Activated CD8-positive, alpha-beta T cell treated with anti-CD3 and anti-CD28 coated beads for 36 hours (primary cell): Measurements from ENCODE around the gene ABLIM1. TPM values are rescaled to one million over a fixed set of nuclear protein-coding genes. Genes with fewer than 3 reads are reported as not detected.

Experiments used
- ATAC-seq: fragments of 200-7000 bp; cut with Tn5 transposase; one replicate; pipeline ENCODE4 v1.10.0; 2021; ENCODE audit warnings: mild to moderate bottlenecking, moderate library complexity
- CTCF ChIA-PET: fragments of 350-600 bp; sonication (Branson Sonifier 250); formaldehyde crosslinking; loops from one replicate; lab custom pipeline; 2021; ENCODE audit warnings: antibody characterized with exemption; lab: Charles Lee
- POLR2A ChIA-PET: fragments of 350-600 bp; sonication (Branson Sonifier 250); formaldehyde crosslinking; loops from one replicate; lab custom pipeline; 2021; ENCODE audit warnings: antibody characterized with exemption; lab: Charles Lee
- DNase-seq: peaks from one replicate; pipeline ENCODE4 v3.0.0-alpha.2; 2020
- H3K27ac Mint-ChIP-seq: one replicate; pipeline ENCODE4 v1.8.0; 2021; ENCODE audit warnings: mild to moderate bottlenecking, mixed read lengths
- H3K27me3 Mint-ChIP-seq: one replicate; pipeline ENCODE4 v1.8.0; 2021; ENCODE audit warnings: mixed read lengths
- H3K36me3 Mint-ChIP-seq: one replicate; pipeline ENCODE4 v1.8.0; 2021; ENCODE audit warnings: low read depth, mixed read lengths
- H3K4me1 Mint-ChIP-seq: one replicate; pipeline ENCODE4 v1.8.0; 2021; ENCODE audit warnings: low read depth, mixed read lengths
- H3K4me3 Mint-ChIP-seq: one replicate; pipeline ENCODE4 v1.8.0; 2021; ENCODE audit warnings: mild to moderate bottlenecking, moderate library complexity, mixed read lengths
- H3K9me3 Mint-ChIP-seq: one replicate; pipeline ENCODE4 v1.8.0; 2021; ENCODE audit warnings: mixed read lengths
- CTCF ChIP-seq: fragments of 200-600 bp; IDR thresholded peaks from one replicate; pipeline ENCODE4 v1.8.0; 2022; ENCODE audit warnings: antibody characterized with exemption, mild to moderate bottlenecking
- intact Hi-C: fragments of 100-400 bp; cut with micrococcal nuclease; formaldehyde crosslinking; loops from one replicate; pipeline ENCODE4 v1.10.0; 2022
- total RNA-seq, 2 experiments: library from RNA; stranded (reverse); gene quantifications; one replicate each; pipeline ENCODE4 v1.2.3, GENCODE V29; 2021

Gene ABLIM1
- total RNA-seq, 2 experiments from 2014 or later: 148 to 155 TPM

- DNase-seq: no peak
- intact Hi-C loops: no loop called here
- H3K36me3 Mint-ChIP-seq: no peaks in the 10 kb centered on the region
- no peaks in the 10 kb centered on the region for H3K27me3 Mint-ChIP-seq
- ATAC-seq: no peak
- H3K4me1 Mint-ChIP-seq: peaks cover 6% of the 10 kb centered on the region
- CTCF ChIA-PET: interaction anchor here (0.7 to 1.4 kb wide), 2 partner anchors 12 to 127 kb away, joined by 3 read pairs; no protein-coding TSS in a partner anchor
- no peak for TF ChIP-seq CTCF
- no peak overlapping the region for H3K4me3 Mint-ChIP-seq
- no peak overlapping the region for H3K27ac Mint-ChIP-seq
- POLR2A ChIA-PET: no interaction called here
- H3K9me3 Mint-ChIP-seq: no peaks in the 10 kb centered on the region
These were observed 44.7 kb downstream of the ABLIM1 start for GRCh38 chr10:114613237-114613979.

- no peak for ATAC-seq
- H3K4me1 Mint-ChIP-seq: peaks cover 6% of the 10 kb centered on the region
These were observed 46.5 kb downstream of the ABLIM1 start for GRCh38 chr10:114611617-114612016.

DNA sequence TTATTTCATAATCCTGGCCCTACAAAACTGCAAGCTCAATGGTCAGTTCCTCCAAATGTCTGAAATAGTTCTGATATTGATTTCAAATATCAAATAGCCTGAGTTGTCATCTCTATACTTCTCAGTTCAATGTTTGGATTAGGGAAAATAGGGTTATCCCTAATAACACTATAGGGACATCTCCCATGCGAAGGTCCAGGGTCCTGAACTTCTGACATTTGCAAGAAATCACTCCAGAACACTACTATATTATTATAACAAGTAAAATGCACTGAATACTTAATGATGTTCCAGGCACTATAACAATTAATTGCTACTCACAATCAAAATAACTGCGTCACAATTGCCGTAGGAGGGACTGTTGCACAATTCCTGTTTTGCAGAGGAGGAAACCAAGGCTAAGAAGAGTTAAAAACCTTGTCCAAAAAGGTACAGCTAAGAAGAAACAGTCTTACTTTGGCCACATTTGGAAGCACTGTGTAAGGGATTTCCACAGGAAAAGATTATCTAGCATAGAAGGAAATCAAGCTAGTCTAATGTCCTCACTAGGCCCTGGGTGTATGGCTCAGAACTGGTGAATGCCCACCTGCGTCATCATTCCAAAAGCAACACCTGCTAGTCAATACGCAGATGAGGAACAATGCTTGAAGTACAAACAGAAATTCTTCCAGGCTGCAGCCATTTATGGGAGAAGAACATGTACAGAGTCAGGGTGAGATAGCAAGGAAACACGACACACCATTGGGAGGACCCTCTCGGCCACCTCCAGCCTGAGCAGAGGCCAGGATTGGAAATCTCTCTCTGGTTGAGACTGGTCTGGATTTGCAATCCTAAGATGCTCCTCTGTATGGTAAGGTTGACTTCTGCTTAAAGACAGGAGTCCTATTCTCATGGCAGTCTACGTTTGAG lies 48.3 kb downstream of the ABLIM1 start:
- intact Hi-C loops: loop anchor here (1.0 kb wide), 1 partner anchor 22 kb away; no protein-coding TSS in a partner anchor
- no peak overlapping the region for H3K27ac Mint-ChIP-seq
- ChIA-PET POLR2A (no interaction called here), CTCF (interaction anchor here (0.9 kb wide), 1 partner anchor 138 kb away, joined by 3 read pairs; no protein-coding TSS in a partner anchor)
- ATAC-seq (no peak), DNase-seq (no peak)
- H3K36me3 Mint-ChIP-seq: no peaks in the 10 kb centered on the region
- no peak overlapping the region for H3K4me3 Mint-ChIP-seq
- no peaks in the 10 kb centered on the region for H3K9me3 Mint-ChIP-seq
- no peak for TF ChIP-seq CTCF
- H3K4me1 Mint-ChIP-seq: no peaks in the 10 kb centered on the region
- peaks cover 2% of the 10 kb centered on the region for H3K27me3 Mint-ChIP-seq

More at GRCh38 chr10:114611617-114612016, 46.5 kb downstream of the ABLIM1 start:
- POLR2A ChIA-PET: no interaction called here
- Mint-ChIP-seq H3K4me3 (no peak overlapping the region), H3K36me3 (no peaks in the 10 kb centered on the region), H3K27me3 (no peaks in the 10 kb centered on the region), H3K27ac (no peak overlapping the region), H3K9me3 (no peaks in the 10 kb centered on the region)
- DNase-seq: no peak
- intact Hi-C loops: no loop called here
- no peak for TF ChIP-seq CTCF
- CTCF ChIA-PET: no interaction called here

DNA sequence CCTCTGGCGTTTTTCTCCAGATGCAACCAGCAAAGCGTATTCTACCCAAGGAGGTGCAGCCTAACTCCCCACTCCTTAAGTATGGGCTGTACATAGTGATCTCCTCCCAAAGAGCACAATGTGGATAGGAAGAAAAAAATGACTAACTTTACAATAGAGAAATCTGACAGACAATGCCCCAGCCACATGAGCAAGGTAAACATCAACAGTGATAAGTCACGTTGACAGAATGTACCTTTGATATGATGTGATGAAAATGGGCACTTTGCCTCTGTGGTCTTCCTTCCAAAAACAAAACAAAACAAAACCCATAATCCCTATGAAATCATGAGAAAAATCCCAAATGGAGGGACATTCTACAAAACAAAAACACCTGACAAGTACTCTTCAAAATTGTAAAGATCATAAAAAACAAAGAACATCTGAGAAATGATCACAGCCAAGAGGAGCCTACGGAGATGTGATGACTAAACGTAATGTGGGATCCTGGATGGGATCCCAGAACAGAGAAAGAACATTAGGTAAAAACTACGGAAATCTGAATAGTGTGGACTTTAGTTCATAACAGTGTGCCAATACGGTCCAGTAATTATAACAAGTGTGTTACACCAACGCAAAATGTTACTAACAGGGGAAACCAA lies 50.6 kb downstream of the ABLIM1 start:
- Mint-ChIP-seq H3K9me3 (no peaks in the 10 kb centered on the region), H3K27me3 (peaks cover 2% of the 10 kb centered on the region), H3K36me3 (no peaks in the 10 kb centered on the region), H3K4me3 (no peak overlapping the region), H3K4me1 (no peaks in the 10 kb centered on the region), H3K27ac (no peak overlapping the region)
- ChIA-PET POLR2A (no interaction called here), CTCF (no interaction called here)
- intact Hi-C loops: no loop called here
- DNase-seq (no peak), ATAC-seq (no peak)
- no peak for TF ChIP-seq CTCF
